ENCODE data around the gene ADIPOR2.

GRCh38 chr12:1740161-1740948, 49.5 kb downstream of the ADIPOR2 start:
- TF ChIP-seq CTCF (conservative IDR thresholded peaks at IDR 0.05; ENCODE audit: low read length): no peak
- no peak for TF ChIP-seq EZH2phosphoT487 (IDR thresholded peaks at IDR 0.05; ENCODE audit: borderline replicate concordance, low read depth, low read length)
